HG03135 (cell line): ENCODE results near the gene CDYL2.

Source experiments
- ATAC-seq: cut with Tn5 transposase; IDR thresholded peaks from one replicate; pipeline ENCODE4 v1.9.1; 2021; ENCODE audit warnings: mild to moderate bottlenecking, moderate library complexity; ENCODE audit not compliant: unreplicated experiment

The CDYL2 gene

DNA sequence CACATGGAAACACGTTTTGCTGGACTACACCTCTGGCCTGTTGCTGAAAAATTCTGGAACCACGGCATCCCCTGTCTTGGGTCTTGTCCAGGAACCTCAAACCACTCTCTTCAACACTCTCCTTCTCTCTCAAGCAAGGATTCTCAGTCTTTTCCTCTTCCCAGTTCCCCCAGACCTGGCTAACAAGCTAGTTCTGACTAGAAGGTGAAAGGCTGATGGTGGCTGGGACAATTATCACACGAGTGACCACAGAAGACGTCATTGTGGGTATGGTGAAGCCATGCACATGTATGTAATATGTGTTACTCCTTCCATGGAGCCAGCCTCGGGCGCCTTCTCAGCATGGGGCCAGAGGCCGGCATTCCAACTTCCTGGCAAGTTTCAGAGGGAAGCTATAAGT, 123.0 kb downstream of the CDYL2 start:
- ATAC-seq: no peak

DNA sequence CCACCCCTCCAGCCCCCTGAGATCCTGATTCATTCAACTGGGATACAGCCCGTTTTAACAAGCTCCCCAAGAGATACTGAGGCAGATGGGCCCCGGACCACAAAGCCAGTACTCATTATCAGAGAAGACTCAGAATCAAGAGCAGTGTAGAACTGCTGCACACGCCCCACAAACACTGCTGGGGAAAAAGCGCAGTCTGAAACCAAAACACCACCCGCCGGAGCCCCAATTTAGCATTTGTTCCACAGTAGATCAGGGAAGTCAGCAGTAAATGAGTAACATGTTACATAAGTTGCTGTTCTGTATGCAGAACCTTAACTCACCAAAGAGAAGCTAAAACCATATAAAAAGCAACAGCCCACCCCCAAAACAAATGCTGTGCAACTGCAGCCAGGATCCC, 123.6 kb downstream of the CDYL2 start:
- ATAC-seq: no peak

- ATAC-seq: no peak
Observed at GRCh38 chr16:80680046-80680445, 124.4 kb downstream of the CDYL2 start.

DNA sequence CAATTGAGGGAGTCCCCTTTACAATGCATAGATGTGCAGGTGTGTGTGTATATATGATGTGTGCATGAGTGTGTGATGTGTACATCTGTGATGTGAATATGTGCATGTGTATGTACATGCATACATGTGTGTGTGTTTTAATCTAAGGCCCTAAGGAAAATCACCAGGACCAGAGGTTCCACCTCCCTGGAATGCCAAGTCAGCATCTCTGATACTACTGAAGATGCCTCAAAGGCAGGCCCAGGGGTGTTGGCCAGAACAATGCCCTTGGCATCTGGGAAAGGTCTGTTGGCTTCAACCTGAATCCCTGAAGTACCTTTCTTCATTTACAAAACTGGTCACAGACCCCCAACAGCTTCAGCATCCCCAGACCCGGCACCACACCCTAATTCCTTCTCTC, 129.5 kb downstream of the CDYL2 start:
- no peak for ATAC-seq

DNA sequence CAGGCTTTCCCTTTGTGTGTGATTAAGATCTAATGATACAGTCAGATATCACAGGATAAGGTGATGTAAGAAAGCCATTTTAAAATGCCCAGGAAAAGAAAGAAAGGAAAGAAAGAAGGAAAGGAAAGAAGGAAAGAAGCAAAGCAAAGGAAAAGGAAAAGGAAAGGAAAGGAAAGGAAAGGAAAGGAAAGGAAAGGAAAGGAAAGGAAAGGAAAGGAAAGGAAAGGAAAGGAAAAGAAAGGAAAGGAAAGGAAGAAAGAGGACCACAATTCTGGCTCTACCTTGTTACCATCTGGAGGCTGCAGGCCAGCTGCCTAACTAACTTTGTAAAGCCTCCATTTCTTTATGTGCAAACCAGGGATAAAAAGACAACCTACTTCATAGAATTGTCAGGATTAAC, 132.0 kb downstream of the CDYL2 start:
- no peak for ATAC-seq

- ATAC-seq: peak; percentile 61
Observed at GRCh38 chr16:80671281-80671849, 133.0 kb downstream of the CDYL2 start.

DNA sequence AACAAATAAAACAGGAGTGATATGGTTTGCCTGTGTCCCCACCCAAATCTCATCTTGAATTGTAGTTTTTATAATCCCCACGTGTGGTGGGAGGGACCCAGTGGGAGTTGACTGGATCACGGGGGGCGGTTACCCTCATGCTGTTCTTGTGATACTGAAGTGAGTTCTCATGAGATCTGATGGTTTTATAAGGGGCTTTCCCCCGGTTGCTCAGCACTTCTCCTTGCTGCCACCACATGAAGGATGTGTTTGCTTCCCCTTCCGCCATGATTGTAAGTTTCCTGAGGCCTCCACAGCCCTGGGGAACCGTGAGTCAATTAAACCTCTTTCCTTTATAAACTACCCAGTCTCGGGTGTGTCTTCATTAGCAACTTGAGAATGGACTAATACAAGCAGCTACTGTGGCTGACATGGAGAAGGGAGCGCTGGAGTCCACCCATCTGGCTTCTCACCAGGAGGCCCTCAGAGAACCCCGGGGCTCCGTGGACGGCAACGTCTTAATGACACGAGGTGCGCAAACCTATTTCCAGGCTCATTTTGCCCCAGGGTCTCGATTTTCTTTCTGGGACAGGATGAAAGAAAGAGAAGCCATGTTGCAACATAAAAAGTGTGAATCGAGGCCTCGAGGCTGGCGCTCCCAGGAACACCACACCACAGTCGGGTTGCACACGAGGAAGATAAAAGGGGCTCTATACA, 134.1 kb downstream of the CDYL2 start:
- ATAC-seq: no peak

- ATAC-seq: no peak
Observed at GRCh38 chr16:80669673-80670072, 134.7 kb downstream of the CDYL2 start.

GRCh38 chr16:80667925-80668324, 136.5 kb downstream of the CDYL2 start:
- ATAC-seq: no peak

GRCh38 chr16:80667251-80667560, 137.2 kb downstream of the CDYL2 start:
- no peak for ATAC-seq

DNA sequence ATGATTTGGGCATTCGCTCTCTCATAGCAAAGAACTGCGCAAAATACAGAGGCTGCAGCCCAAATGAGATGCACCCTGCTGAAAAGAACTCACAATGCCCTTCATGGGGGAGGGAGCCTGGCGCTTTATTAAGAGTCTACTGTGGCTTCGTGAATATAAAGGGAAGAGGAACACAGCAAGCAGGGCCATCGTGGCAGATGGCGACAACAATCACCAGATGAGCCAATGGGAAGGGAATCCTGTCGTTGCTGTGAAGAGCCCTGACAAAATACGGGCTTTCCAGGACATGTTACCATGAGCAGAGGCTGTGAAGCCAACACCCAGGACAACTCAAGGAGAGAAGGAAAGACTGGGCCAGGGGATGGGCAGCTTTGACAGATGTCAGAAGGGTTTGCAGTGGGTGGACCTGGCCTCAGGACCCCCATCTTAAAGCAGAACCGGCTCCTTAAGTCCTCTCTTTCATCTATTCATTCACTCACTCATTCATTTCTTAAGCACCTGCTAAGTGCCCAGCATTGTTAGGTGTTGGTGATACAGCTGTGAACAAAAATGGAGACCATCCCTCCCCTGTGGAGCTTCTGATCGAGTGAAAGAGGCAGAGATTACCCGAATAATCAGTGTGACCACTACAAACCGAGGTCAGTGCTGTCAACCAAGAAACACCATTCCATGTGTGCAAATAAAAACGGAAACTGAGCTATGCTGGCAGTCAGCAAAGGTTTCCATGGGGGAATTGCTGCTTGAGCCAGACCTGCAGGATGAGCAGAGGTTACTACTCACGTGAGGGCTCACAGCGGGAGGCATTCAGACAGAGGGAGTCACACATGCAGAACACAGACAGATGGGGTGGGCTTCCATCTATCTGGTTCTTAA, 137.8 kb downstream of the CDYL2 start:
- no peak for ATAC-seq

DNA sequence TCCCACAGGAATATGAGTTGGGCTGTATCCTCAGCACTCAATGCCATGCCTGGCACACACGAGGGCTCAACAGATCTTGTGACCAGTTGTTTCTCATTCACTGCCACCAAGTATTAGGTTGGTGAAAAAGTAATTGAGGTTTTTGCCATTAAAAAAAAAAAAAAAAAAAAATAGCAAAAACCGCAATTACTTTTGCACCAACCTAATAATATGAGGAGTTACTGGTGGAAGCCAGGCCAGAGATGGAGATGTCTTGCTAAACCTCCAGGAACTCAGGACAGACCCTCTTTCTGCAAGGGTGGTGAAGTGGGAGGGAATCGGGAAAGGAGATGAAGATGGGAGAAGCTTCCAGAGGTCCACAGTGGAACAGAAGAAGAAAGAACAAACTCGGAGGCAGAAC, 139.0 kb downstream of the CDYL2 start:
- ATAC-seq: no peak

- ATAC-seq: no peak
Observed at GRCh38 chr16:80664786-80665185, 139.6 kb downstream of the CDYL2 start.

DNA sequence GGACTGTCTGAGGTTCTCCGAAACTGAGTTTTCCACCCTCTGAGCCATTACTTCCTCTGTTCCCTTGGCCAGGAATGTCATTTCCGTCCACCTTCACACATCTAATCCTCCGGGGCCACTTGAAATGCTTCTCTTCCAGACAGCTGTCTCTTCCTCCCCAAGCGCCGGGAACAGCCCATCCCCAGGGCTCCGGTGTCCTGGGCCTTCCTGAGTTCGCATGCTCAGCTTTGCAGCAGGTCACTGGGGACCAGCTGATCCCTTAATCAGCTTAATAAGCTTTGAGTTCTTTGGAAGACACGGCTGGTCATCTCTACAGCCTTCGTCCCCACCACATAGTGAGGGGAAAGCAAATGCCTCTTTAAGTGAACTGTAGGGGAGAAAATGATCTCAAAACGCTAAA, 140.2 kb downstream of the CDYL2 start:
- ATAC-seq: no peak

- no peak for ATAC-seq
Observed at GRCh38 chr16:80663078-80663477, 141.3 kb downstream of the CDYL2 start.

DNA sequence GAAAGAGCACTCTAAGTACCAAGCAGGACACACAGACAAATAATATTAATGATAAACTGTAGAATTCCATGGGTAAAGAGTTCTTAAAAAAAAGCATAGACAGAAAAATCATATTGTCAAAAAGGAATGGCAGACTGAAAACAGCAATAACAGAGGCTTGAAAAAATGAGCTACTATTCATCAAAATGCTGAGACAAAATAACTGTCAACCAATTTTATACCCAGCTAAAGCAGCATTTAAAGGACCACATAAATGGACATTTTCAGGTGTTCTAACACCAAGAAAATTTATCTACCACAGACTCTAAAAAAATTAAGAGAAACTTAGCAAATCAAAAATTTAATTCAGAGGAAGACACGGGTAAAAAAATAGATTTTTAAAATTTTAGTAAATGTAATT, 144.5 kb downstream of the CDYL2 start:
- ATAC-seq: no peak

- ATAC-seq: peak; percentile 90
Observed at GRCh38 chr16:80656711-80657150, 147.7 kb downstream of the CDYL2 start.

DNA sequence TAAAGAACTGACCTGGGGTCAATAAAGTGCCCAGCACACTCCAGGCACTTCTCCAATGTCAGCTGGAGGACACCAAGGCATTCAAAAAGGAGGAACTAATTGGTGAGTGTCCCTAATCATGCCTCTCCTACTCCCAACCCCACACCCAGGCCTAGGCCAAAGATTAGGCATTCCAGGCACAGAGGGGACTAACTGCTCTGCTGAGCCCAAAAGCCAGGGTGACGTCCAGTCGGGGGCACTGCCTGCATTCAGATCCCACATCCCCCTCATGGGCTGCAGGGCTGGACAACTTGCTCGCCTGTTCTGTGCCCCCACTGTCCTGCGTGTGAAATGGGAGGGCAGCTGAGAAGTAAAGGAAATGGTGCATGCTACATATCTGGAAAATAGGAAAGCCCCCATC, 148.2 kb downstream of the CDYL2 start:
- ATAC-seq: no peak

DNA sequence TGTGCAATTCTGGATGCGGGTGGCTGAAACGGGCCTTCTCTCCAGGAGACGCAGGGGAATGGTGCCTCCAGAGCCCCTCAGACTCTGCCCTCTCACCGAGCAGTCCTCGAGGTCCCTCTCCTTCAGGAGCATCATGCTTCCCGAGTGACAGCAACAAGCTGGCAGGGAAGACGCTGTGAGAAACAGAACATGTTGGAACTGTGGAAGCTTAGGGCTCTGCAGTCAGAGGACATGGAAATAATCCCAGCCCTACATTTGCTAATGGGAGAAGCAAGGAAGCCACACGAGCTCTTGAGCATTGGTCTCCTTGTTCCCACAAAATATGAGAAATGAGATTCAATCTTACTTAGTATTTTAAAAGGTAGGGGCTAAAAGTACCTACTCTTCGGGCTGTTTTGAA, 148.6 kb downstream of the CDYL2 start:
- ATAC-seq: no peak

- ATAC-seq: no peak
Observed at GRCh38 chr16:80654094-80654862, 150.1 kb downstream of the CDYL2 start.

GRCh38 chr16:80652441-80652840, 152.0 kb downstream of the CDYL2 start:
- no peak for ATAC-seq
